Measurements from ENCODE around the gene ADGRE3.
"Not testable (repeated sequence)": the region's sequence is repeated elsewhere in the genome, so short reads cannot be mapped to it uniquely, and the experiment has no call there.

ADGRE3 gene

DNA sequence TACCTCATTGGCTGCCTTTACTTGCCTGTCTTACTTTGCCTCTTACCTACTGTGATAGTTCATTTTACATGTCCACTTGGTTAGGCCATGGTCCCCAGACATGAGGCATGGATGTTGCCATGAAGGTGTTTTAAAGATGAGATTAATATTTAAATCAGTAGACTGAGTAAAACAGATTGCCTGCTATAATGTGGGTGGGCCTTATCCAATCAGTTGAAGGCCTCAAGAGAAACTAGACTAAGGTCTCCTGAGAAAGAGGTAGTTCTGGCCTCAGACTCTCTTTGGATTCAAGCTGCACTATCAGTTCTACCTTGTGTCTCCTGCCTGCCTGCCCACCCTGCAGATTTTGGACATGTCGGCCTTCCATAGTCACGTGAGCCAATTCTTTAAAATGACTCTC is 26.1 kb downstream of the ADGRE3 start:
- peaks cover 5% of the 10 kb centered on the region for H3K9me3 Mint-ChIP-seq

DNA sequence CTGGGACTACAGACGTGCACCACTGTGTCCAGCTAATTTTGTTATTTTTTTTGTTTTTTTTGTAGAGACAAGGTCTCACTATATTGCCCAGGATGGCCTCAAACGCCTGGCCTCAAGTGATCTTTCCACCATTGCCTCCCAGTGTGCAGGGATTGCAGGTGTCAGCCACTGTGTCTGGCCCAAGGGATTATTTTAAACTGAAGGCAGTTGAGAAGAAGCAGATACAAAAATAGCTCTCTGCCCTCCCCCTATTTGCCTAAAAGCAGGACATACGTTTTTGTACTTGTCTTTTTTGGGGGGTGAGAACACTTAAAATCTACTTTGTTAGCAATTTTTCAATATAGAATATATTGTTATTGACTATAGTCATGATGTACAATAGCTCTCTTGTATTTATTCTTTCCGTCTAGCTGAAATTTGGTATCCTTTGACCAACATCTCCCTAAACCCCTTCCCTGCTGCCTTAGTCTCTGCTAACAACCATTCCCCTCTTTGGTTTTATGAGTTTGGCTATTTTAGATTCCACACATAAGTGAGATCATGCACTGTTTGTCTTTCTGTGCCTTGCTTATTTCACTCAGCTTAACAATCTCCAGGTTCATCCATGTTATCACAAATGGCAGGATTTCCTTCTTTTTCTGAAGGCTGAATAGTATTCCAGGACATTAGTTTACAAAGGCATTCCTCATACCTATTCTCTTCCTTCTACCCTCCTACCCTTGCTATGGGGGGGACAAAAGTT is 34.9 kb downstream of the ADGRE3 start:
- Mint-ChIP-seq H3K27me3 (ENCODE audit: low read depth) (no peaks in the 10 kb centered on the region), H3K9me3 (peaks cover 20% of the 10 kb centered on the region), H3K4me1 (ENCODE audit: low read depth) (no peaks in the 10 kb centered on the region), H3K27ac (no peak overlapping the region), H3K4me3 (no peak overlapping the region), H3K36me3 (ENCODE audit: low read depth) (no peaks in the 10 kb centered on the region)

More for the DNA sequence above, 26.1 kb downstream of the ADGRE3 start:
- no peaks in the 10 kb centered on the region for H3K36me3 Mint-ChIP-seq (ENCODE audit: low read depth)
- no peaks in the 10 kb centered on the region for H3K4me1 Mint-ChIP-seq (ENCODE audit: low read depth)
- H3K27me3 Mint-ChIP-seq (ENCODE audit: low read depth), result peaks cover 3% of the 10 kb centered on the region
- H3K27ac Mint-ChIP-seq, result no peak overlapping the region
- no peak overlapping the region for H3K4me3 Mint-ChIP-seq

DNA sequence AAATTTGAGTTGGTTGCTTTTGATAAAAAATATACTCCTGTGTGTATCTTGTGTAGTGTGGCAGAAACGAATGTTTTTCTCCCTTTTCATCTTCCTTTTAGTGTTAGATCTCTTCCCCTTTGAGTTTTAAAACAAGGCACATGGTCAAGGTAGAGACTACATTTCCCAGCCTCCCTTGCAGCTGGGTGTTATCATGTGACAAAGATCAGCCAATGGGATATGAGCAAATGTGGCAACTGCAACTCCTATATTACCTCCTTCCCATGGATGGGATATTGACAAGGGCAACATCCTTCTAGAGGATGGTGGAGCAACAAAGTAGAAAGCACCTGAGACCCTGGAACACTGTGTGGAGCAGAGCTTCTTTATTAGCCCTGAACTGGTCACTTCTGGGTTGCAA is 42.4 kb downstream of the ADGRE3 start:
- Mint-ChIP-seq H3K9me3 (peaks cover 12% of the 10 kb centered on the region), H3K27me3 (ENCODE audit: low read depth) (no peaks in the 10 kb centered on the region), H3K27ac (no peak overlapping the region), H3K4me1 (ENCODE audit: low read depth) (no peaks in the 10 kb centered on the region), H3K36me3 (ENCODE audit: low read depth) (no peaks in the 10 kb centered on the region), H3K4me3 (no peak overlapping the region)

DNA sequence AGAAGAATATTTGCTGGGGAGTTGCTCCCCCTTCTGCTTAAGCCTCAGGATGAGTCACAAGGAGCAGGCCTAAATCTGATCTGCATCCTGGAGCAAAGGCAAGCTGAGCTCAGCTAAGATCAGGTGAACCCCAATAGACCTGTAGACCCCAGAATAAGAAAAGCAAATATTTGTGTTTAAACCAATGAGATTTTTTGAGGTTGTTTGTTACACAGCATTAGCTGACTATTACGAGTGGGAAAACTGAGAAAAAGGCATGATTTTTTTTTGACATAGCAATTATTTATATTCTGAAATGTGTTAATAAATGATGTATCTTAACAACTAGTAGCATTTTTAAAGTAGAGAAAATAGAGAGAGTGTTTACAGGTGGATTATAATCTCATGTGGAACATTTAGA is 45.1 kb downstream of the ADGRE3 start:
- H3K4me3 Mint-ChIP-seq, result no peak overlapping the region
- H3K4me1 Mint-ChIP-seq (ENCODE audit: low read depth), result no peaks in the 10 kb centered on the region
- no peaks in the 10 kb centered on the region for H3K36me3 Mint-ChIP-seq (ENCODE audit: low read depth)
- no peak overlapping the region for H3K27ac Mint-ChIP-seq
- no peaks in the 10 kb centered on the region for H3K27me3 Mint-ChIP-seq (ENCODE audit: low read depth)
- H3K9me3 Mint-ChIP-seq, result peaks cover 15% of the 10 kb centered on the region

DNA sequence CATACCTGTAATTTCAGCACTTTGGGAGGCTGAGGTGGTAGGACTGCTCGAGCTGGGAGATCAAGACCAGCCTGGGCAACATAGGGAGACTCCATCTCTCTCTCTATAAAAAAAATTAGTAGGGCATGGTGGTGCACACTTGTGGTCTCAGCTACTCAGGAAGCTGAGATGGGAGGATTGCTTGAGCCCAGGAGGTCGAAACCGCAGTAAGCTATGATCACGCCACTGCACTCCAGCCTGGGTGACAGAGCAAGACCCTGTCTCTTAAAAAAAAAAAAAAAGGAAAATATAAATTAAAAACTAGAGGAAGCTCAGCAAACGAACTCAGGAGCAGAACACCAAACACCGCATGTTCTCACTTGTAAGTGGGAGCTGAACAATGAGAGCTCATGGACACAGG is 50.2 kb downstream of the ADGRE3 start:
- peaks cover 13% of the 10 kb centered on the region for H3K9me3 Mint-ChIP-seq
- H3K27me3 Mint-ChIP-seq (ENCODE audit: low read depth); H3K27ac Mint-ChIP-seq; H3K4me3 Mint-ChIP-seq; H3K36me3 Mint-ChIP-seq (ENCODE audit: low read depth); H3K4me1 Mint-ChIP-seq (ENCODE audit: low read depth): not testable (repeated sequence)

DNA sequence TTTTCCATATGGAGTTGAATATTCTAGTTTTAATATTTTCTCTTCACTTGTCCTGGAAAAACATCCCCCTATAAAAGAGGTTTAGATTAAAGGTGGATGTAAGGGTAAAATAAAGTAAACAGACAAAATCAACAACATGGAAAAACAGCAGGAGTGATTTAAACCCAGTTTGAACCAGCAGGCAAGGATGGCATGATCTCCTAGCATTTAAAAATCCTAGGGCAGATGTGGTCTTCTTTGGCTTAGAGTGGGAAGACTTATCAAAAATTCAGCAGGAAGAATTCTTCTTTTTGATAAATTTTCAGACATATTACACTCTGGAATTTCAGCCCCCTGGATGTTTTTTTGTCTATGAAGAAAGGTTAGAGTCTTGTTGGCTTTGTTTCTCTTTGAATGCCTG is 55.2 kb downstream of the ADGRE3 start:
- H3K27me3 Mint-ChIP-seq (ENCODE audit: low read depth), result no peaks in the 10 kb centered on the region
- H3K27ac Mint-ChIP-seq, result no peak overlapping the region
- no peaks in the 10 kb centered on the region for H3K36me3 Mint-ChIP-seq (ENCODE audit: low read depth)

DNA sequence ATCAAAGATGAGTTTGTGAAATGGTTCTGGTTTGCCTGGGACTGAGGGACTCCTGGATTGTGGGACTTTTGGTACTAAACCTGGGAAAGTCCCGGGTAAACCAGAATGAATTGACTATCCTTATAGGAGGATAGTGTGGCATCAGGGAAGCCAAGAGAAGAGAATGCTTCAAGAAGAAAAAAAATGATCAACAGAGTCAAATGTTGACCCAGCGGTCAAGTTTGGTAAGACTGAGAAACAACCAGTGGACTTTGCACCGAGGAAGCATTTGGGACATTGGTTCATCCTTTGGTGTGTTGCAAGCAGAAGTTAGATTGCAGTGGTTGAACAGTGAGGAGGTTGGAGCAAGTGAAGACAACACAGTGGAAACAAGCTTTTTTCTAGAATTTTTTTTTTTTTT is 58.2 kb downstream of the ADGRE3 start:
- H3K4me1 Mint-ChIP-seq (ENCODE audit: low read depth), result no peaks in the 10 kb centered on the region
- H3K27ac Mint-ChIP-seq, result no peak overlapping the region
- no peak overlapping the region for H3K4me3 Mint-ChIP-seq
- peaks cover 20% of the 10 kb centered on the region for H3K9me3 Mint-ChIP-seq
- H3K36me3 Mint-ChIP-seq (ENCODE audit: low read depth), result no peaks in the 10 kb centered on the region
- no peaks in the 10 kb centered on the region for H3K27me3 Mint-ChIP-seq (ENCODE audit: low read depth)

More for the DNA sequence above, 55.2 kb downstream of the ADGRE3 start:
- Mint-ChIP-seq H3K4me3 (no peak overlapping the region), H3K9me3 (peaks cover 20% of the 10 kb centered on the region), H3K4me1 (ENCODE audit: low read depth) (no peaks in the 10 kb centered on the region)

DNA sequence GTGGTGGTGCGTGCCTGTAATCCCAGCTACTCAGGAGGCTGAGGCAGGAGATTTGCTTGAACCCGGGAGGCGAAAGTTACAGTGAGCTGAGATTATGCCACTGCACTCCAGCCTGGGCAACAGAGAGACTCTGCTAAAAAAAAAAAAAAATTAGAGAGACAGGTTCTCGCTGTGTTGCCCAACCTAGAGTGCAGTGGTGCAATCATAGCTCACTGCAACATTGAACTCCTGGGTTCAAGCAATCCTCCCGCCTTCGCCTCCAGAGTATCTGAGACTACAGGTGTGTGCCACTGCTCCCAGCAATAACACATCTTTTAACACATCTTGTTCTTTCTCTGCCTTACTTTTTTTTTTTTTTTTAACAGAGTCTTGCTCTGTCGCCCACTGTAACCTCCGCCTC is 59.0 kb downstream of the ADGRE3 start:
- Mint-ChIP-seq H3K27ac (no peak overlapping the region), H3K4me1 (ENCODE audit: low read depth) (no peaks in the 10 kb centered on the region), H3K9me3 (peaks cover 20% of the 10 kb centered on the region)

DNA sequence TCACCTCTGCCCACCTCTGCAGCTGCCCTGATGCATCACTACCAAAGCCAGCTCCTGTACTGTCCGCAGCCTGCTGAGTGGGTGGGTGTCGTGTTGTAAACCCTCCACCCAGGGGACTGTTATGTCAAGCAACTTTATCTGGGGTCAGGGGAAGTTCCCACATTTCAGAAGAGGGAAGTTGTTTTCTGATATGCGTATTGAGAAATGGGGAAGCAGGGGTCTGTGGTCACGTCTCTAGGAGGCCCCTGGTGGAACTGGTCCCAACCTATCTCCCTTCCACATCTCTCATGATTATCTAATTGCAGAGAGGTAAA is 60.6 kb downstream of the ADGRE3 start:
- Mint-ChIP-seq H3K27me3 (ENCODE audit: low read depth) (no peaks in the 10 kb centered on the region), H3K9me3 (peaks cover 10% of the 10 kb centered on the region), H3K36me3 (ENCODE audit: low read depth) (no peaks in the 10 kb centered on the region), H3K4me1 (ENCODE audit: low read depth) (no peaks in the 10 kb centered on the region), H3K4me3 (no peak overlapping the region), H3K27ac (no peak overlapping the region)

More for the DNA sequence above, 59.0 kb downstream of the ADGRE3 start:
- Mint-ChIP-seq H3K36me3 (ENCODE audit: low read depth) (no peaks in the 10 kb centered on the region), H3K4me3 (no peak overlapping the region), H3K27me3 (ENCODE audit: low read depth) (no peaks in the 10 kb centered on the region)

DNA sequence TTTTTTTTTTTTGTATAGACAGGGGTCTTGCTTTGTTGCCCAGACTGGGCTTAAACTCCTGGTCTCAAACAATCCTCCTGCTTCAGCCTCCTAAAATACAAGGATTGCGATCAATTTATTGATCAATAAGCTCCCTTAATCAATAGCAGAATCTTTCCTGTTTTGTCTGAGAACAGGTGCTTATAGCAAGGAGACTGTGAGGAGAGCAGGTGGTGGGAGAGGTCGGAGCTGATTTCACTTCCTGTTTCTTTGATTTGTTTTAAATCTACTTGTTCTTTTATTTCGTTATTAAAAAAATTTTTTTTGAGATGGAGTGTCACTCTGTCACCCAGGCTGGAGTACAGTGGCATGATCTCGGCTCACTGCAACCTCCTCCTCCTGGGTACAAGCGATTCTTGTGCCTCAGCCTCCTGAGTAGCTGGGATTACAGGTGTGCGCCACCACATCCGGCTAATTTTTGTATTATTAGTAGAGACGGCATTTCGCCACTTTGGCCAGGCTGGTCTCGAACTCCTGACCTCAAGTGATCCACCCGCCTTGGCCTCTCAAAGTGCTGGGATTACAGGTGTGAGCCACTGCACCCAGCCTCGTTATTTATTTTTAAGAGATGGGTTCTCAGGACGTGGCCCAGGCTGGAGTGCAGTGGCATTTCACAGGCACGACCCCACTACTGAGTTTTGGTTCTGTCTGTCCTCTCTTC is 61.1 kb downstream of the ADGRE3 start:
- H3K4me1 Mint-ChIP-seq (ENCODE audit: low read depth); H3K27me3 Mint-ChIP-seq (ENCODE audit: low read depth); H3K36me3 Mint-ChIP-seq (ENCODE audit: low read depth); H3K4me3 Mint-ChIP-seq; H3K9me3 Mint-ChIP-seq; H3K27ac Mint-ChIP-seq: not testable (repeated sequence)

DNA sequence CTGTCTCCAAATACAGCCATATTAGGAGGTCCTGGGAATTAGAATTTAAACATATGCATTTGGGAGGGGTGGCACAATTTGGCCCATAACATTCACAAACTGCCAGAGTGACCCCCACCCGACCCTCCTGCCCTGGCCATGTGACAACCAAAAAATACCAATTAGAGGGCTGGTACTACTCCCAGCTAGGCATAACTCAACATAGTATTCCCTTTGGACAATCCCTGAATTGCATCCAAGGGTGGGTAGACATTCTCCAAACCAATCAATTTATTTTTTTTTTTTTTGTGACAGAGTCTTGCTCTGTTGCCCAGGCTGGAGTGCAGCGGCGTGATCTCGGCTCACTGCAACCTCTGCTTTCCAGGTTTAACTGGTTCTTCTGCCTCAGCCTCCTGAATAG is 62.0 kb downstream of the ADGRE3 start:
- Mint-ChIP-seq H3K9me3 (peaks cover 6% of the 10 kb centered on the region), H3K4me1 (ENCODE audit: low read depth) (no peaks in the 10 kb centered on the region), H3K27me3 (ENCODE audit: low read depth) (no peaks in the 10 kb centered on the region), H3K27ac (no peak overlapping the region), H3K36me3 (ENCODE audit: low read depth) (no peaks in the 10 kb centered on the region), H3K4me3 (no peak overlapping the region)

DNA sequence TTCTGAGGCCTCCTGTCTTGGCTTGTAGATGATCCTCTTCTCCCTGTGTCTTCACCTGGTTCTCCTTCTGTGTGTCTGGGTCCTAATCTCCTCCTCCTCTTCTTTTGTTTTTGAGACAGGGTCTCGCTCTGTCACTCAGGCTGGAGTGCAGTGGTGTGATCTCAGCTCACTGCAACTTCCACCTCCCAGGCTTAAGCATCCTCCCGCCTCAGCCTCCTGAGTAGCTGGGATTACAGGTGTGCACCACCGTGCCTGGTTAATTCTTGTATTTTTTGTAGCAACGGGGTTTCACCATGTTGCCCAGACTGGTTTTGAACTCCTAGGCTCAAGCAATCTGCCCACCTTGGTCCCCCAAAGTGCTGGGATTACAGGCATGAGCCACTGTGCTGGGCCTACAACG is 62.4 kb downstream of the ADGRE3 start:
- not testable (repeated sequence) for H3K27me3 Mint-ChIP-seq (ENCODE audit: low read depth); H3K9me3 Mint-ChIP-seq; H3K4me3 Mint-ChIP-seq; H3K4me1 Mint-ChIP-seq (ENCODE audit: low read depth); H3K27ac Mint-ChIP-seq; H3K36me3 Mint-ChIP-seq (ENCODE audit: low read depth)

DNA sequence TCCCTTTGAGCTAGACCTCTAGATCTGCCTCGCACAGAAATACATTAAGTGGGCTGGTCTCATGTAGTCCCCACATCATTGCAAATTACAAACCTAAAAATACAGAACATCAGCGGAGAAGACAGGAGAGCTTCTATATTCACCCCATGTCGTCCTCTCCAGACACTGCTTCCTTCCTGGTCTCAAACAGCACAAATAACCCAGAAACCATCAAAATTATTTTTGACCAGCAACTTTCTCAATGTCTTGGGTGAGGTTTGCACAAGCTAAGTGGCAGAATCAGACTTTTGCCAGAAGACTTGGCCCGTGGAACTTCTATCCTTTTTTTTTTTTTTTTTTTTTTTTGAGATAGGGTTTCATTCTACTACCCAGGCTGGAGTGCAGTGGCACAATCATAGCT is 63.6 kb downstream of the ADGRE3 start:
- Mint-ChIP-seq H3K4me1 (ENCODE audit: low read depth) (no peaks in the 10 kb centered on the region), H3K9me3 (peaks cover under 1% of the 10 kb centered on the region), H3K27me3 (ENCODE audit: low read depth) (no peaks in the 10 kb centered on the region), H3K36me3 (ENCODE audit: low read depth) (no peaks in the 10 kb centered on the region), H3K4me3 (no peak overlapping the region), H3K27ac (no peak overlapping the region)

DNA sequence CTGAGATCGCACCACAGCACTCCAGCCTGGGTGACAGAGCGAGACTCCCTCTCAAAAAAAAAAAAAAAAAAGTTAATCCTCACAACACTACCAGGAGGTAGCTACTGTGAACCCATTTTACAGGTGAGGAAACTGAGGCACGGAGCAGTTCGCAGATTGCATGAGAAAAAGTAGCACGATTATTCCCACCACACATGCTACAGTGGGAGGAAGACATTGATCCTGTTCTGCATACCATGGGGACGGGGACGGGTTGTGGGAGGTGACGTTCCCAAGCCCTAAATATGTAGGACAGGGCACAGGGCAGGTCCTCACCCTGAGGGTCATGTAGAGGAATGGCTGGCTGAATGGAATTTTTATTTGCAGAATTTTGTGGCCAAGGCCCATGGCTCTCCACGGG is 68.0 kb downstream of the ADGRE3 start:
- no peaks in the 10 kb centered on the region for H3K36me3 Mint-ChIP-seq (ENCODE audit: low read depth)
- no peak overlapping the region for H3K27ac Mint-ChIP-seq
- no peaks in the 10 kb centered on the region for H3K27me3 Mint-ChIP-seq (ENCODE audit: low read depth)
- H3K9me3 Mint-ChIP-seq, result peaks cover 7% of the 10 kb centered on the region
- H3K4me3 Mint-ChIP-seq, result no peak overlapping the region
- H3K4me1 Mint-ChIP-seq (ENCODE audit: low read depth), result no peaks in the 10 kb centered on the region

DNA sequence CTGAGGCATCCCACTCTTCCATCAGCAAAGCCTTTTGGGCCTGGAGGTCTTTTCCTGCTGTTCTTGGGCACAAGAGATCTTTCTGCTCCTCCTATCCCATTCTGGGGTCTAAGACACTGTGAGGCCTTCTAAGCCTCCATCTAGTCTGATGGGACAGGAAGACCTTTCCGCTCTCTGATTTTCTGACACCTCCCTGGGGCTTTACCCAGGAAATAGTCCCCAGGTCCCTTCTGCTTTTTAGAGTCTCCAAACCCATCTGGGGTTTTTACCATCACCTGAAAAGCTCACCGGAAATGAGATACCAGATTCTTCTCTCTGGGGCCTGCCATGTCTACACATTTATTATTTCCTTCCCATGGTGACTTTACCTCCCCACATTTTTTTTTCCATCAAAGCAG is 70.7 kb downstream of the ADGRE3 start:
- no peaks in the 10 kb centered on the region for H3K36me3 Mint-ChIP-seq (ENCODE audit: low read depth)
- H3K4me1 Mint-ChIP-seq (ENCODE audit: low read depth), result no peaks in the 10 kb centered on the region
- no peaks in the 10 kb centered on the region for H3K27me3 Mint-ChIP-seq (ENCODE audit: low read depth)
- H3K9me3 Mint-ChIP-seq, result peaks cover 10% of the 10 kb centered on the region
- H3K4me3 Mint-ChIP-seq, result no peak overlapping the region
- H3K27ac Mint-ChIP-seq, result no peak overlapping the region
